GM10847 (cell line): ENCODE measurements around the gene ZFHX3.

Experiments
- POLR2A ChIP-seq: IDR thresholded peaks from 2 replicates; pipeline ENCODE4 v1.6.1; 2011; ENCODE audit not compliant: insufficient read length; ENCODE audit errors: extremely low read depth

The ZFHX3 gene

GRCh38 chr16:72952404-72952803 lies 95.5 kb downstream of the ZFHX3 start:
- TF ChIP-seq POLR2A, result no peak

DNA sequence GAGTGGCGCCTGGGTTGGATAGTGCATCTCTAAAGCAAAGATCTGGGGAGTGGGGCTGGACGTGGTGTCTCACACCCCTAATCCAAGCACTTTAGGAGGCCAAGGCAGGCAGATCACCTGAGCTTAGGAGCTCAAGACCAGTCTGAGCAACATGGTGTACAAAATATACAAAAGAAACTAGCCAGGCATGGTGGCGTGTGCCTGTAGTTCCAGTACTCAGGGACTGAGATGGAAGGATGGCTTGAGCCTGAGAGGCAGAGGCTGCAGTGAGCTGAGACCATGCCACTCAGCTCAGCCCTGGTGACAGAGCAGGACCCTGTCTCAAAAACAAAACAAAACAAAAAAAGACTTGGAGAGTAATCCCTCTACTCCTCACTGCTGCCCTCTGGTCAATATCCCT lies 96.0 kb downstream of the ZFHX3 start:
- TF ChIP-seq POLR2A, result no peak

DNA sequence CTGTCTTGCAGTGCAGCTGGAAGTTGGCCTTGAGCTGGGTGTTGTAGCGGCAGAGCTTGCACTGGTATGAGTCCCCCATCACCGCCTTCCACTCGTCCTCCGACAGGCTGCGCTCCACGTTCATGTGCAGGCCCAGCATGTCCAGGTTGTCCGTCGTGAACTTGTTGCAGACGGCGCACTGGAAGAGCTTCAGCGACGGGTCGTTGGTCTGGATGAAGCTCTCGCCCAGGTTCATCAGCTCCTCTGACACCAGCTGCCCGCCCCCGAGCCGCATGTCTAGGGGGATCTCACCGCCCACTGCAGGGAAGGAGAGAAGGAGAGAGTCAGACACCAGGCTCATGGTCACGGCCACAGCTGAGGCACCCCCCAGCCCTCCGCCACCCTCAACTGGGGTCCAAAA lies 97.3 kb downstream of the ZFHX3 start:
- TF ChIP-seq POLR2A, result no peak

DNA sequence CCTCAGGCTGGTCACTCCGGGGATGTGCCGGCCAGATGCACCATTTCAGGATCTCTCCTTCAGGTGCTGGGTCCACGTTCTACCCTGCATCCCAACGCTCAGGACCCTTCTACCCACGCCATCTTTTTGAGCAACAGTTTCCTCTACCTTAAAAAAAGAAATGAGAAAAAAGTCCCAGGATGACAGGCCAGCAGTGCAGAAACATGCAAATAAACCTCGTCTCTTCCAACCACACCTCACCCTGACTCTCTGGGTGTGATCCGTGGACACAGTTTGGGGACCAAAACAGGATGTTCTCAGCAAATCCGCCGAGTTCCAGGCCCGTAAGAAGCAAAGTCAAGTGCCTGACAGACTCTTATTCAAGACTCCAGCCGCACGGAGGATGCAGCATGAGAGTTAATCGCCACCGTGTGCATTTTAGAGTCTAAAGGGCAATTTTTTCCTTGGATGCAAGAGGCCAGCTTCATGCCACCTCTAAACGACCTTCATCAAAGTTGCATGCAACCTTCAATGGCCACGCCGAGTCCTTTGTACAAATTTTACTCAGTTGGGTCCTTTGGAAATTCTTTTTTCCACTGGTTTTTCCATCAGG lies 99.6 kb downstream of the ZFHX3 start:
- no peak for TF ChIP-seq POLR2A

GRCh38 chr16:72947379-72948237 lies 100.3 kb downstream of the ZFHX3 start:
- TF ChIP-seq POLR2A, result no peak

- TF ChIP-seq POLR2A, result no peak
Observed at GRCh38 chr16:72946474-72947194, 101.3 kb downstream of the ZFHX3 start.

DNA sequence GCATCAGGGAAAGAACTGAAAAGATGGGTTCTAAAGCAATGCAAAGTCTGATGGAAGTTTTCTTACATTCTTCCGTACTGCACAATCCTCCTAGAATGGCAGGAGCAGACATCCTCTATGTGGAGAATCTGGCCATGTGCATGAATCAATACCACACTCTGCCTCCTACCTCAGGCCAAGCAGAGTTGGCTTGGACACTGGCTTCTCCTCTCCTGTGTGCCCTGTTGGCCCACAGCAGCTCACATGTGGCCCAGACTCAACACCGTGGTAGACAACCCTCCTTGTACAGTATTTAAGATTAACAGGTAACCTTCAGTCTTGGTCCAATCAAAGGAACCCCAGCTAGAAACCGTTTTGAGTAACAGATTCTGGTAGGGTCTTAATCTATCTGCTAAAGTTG lies 101.9 kb downstream of the ZFHX3 start:
- no peak for TF ChIP-seq POLR2A

GRCh38 chr16:72945611-72946010 lies 102.3 kb downstream of the ZFHX3 start:
- TF ChIP-seq POLR2A, result no peak

- TF ChIP-seq POLR2A, result no peak
Observed at GRCh38 chr16:72944757-72945485, 103.0 kb downstream of the ZFHX3 start.

- TF ChIP-seq POLR2A, result no peak
Observed at GRCh38 chr16:72942021-72942420, 105.9 kb downstream of the ZFHX3 start.

DNA sequence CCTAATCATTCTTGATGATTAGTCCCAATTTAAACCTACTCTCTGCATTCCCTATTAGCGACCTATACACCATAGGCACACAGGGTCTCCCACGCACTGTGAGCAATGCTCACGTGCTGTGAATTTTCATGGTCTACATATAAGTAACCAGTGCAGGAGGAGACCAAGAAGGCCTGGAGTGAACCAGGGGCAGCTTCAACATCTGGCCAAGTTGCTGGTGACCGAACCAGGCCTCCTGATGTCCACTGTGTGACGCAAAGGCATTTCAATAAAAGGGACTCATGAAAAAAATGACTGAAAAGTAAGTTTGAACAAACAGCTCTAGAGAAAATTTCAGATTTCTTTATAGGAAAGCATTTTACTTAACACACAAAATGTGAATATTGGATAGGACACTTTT lies 107.0 kb downstream of the ZFHX3 start:
- no peak for TF ChIP-seq POLR2A

GRCh38 chr16:72939247-72939646 lies 108.7 kb downstream of the ZFHX3 start:
- no peak for TF ChIP-seq POLR2A

DNA sequence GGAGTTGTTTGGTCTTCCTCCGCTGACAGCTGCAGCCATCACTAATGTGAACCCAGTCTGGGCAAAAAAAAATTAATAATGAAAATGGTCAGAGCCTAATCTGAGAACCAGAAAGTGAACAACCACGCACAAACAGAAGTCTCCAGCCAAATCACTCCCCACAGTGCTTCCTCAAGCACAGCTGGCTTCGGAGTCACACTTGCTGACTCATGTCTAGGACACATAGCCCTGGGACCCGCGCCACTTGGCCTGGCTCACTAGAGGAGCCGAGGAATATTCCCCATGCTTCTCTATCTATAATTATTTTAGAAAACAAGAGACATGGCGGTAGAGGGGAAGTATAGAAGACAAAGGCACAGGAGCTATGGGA lies 109.1 kb downstream of the ZFHX3 start:
- no peak for TF ChIP-seq POLR2A

DNA sequence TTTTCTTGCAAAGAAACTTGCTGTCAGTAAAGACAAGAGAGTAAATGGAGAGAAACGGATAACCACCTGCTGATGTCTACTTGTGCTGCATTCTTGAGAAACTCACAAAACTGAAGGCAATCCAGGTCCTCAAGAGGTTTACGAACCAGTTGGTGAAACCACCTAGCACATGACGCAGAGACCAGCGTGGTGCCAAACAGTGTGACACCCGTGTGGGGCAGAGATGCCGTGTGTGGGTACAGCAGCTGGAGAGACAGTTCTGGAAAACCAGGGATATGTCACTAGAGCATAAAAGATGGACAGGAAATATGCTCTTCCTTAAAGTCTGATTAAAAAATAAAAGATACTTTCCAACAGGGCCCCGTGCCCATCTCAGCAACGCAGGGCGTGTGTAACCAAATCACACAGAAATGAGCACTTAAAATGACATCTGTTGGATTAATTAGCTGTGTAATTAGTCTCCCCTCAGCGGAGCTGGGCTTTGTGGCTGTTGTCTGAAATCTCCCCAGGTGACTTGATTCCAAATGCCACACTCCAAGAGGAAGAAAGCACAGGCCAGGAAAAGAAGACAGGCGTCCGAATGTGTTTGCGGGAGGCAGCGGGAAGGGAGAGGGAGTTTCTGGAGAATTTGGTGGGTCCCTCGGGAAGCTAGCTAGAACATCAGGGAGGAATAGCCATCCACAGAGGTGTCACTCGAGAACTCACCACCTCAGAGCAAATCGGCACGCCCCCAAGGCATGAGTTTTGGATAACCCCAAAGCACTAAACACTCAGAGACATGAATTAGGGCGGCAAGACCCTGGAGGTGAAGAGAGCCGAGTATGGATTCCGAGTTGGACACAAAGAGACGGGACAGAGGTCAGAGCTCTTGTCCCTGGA lies 109.8 kb downstream of the ZFHX3 start:
- TF ChIP-seq POLR2A, result no peak
